ENCODE measurements around the gene CERT1. TPM values are rescaled to one million over a fixed set of nuclear protein-coding genes. Genes with fewer than 3 reads are reported as not detected.

CERT1 gene
- total RNA-seq, 4 donors from 2014 or later, result 23.3 to 32.3 (median 30.6) TPM

GRCh38 chr5:75521195-75521594 lies 9.8 kb upstream of the CERT1 start:
- intact Hi-C loops (cut with DNase I; ENCODE audit: low total_unique reads), result no loop called here
- 94 to 95% methylated on average over 2 of the region's 2 CpGs for WGBS, 2 donors
- no peak overlapping the region for H3K4me3 ChIP-seq (ENCODE audit: low read depth, poor library complexity, severe bottlenecking)
- TF ChIP-seq CTCF (IDR thresholded peaks at IDR 0.05) (no peak), POLR2A (IDR thresholded peaks at IDR 0.05) (no peak)
- DNase-seq (ENCODE audit: low spot score in 2 of 2), result no peak

GRCh38 chr5:75519761-75520160 lies 8.3 kb upstream of the CERT1 start:
- WGBS, 2 donors, result 76 to 79% methylated on average over 1 of the region's 1 CpG
- intact Hi-C loops (cut with DNase I; ENCODE audit: low total_unique reads), result loop anchor here (10.0 kb wide), 1 partner anchor 185 kb away; the partner anchor contains the start of gene HMGCR
- no peak overlapping the region for H3K4me3 ChIP-seq (ENCODE audit: low read depth, poor library complexity, severe bottlenecking)
- DNase-seq (ENCODE audit: low spot score in 2 of 2), result no peak
- no peak for TF ChIP-seq CTCF (IDR thresholded peaks at IDR 0.05)
- TF ChIP-seq POLR2A (IDR thresholded peaks at IDR 0.05), result no peak

GRCh38 chr5:75514323-75514722 lies 2.9 kb upstream of the CERT1 start:
- TF ChIP-seq CTCF (IDR thresholded peaks at IDR 0.05), result no peak
- no peak for TF ChIP-seq POLR2A (IDR thresholded peaks at IDR 0.05)
- no peak overlapping the region for H3K4me3 ChIP-seq (ENCODE audit: low read depth, poor library complexity, severe bottlenecking)
- 94 to 95% methylated on average over 3 of the region's 3 CpGs for WGBS, 2 donors
- DNase-seq (ENCODE audit: low spot score in 2 of 2), result no peak
- intact Hi-C loops (cut with DNase I; ENCODE audit: low total_unique reads), result loop anchor here (10.0 kb wide), 1 partner anchor 180 kb away; the partner anchor contains the start of gene HMGCR

- DNase-seq (ENCODE audit: low spot score in 2 of 2), result no peak
- no peak overlapping the region for H3K4me3 ChIP-seq (ENCODE audit: low read depth, poor library complexity, severe bottlenecking)
- WGBS, 2 donors, result 19 to 44% methylated on average over 1 of the region's 1 CpG
- TF ChIP-seq CTCF (IDR thresholded peaks at IDR 0.05) (no peak), POLR2A (IDR thresholded peaks at IDR 0.05) (no peak)
- intact Hi-C loops (cut with DNase I; ENCODE audit: low total_unique reads), result loop anchor here (10.0 kb wide), 1 partner anchor 179 kb away; the partner anchor contains the start of gene HMGCR
These were observed 2.4 kb upstream of the CERT1 start for GRCh38 chr5:75513841-75514240.

GRCh38 chr5:75512383-75513074 lies 1.1 kb upstream of the CERT1 start:
- H3K4me3 ChIP-seq (ENCODE audit: low read depth, poor library complexity, severe bottlenecking), result peak overlapping the region; percentile 41
- no peak for DNase-seq (ENCODE audit: low spot score in 2 of 2)
- 69 to 70% methylated on average over 16 of the region's 16 CpGs for WGBS, 2 donors
- intact Hi-C loops (cut with DNase I; ENCODE audit: low total_unique reads), result loop anchor here (10.0 kb wide), 1 partner anchor 178 kb away; the partner anchor contains the start of gene HMGCR
- TF ChIP-seq CTCF (IDR thresholded peaks at IDR 0.05) (no peak), POLR2A (IDR thresholded peaks at IDR 0.05) (no peak)
